IPS-NIHi7 (cell line): ENCODE data around the gene IRGC.

ENCODE experiments used
- DNase-seq: peaks from one replicate; pipeline ENCODE4 v3.0.0; 2012; ENCODE audit warnings: mixed read lengths; ENCODE audit errors: extremely low spot score

The IRGC gene

GRCh38 chr19:43723588-43723987 lies 7.7 kb downstream of the IRGC start:
- no peak for DNase-seq

DNA sequence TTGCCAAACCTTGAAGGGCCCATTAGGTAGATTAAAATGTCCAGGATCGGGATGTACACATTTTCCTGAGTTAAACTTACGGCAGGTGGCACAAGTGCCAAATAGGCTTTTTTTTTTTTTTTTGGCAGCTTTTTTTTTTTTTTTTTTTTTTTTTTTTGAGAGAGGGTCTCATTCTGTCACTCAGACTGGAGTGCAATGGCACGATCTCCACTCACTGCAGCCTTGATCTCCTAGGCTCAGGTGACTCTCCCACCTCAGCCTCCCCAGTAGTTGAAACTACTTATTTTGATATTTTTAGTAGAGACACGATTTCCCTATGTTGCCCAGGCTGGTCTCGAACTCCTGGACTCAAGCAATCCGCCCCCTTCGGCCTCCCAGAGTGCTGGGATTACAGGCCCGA lies 9.0 kb downstream of the IRGC start:
- DNase-seq: no peak

GRCh38 chr19:43725468-43725867 lies 9.6 kb downstream of the IRGC start:
- no peak for DNase-seq

DNA sequence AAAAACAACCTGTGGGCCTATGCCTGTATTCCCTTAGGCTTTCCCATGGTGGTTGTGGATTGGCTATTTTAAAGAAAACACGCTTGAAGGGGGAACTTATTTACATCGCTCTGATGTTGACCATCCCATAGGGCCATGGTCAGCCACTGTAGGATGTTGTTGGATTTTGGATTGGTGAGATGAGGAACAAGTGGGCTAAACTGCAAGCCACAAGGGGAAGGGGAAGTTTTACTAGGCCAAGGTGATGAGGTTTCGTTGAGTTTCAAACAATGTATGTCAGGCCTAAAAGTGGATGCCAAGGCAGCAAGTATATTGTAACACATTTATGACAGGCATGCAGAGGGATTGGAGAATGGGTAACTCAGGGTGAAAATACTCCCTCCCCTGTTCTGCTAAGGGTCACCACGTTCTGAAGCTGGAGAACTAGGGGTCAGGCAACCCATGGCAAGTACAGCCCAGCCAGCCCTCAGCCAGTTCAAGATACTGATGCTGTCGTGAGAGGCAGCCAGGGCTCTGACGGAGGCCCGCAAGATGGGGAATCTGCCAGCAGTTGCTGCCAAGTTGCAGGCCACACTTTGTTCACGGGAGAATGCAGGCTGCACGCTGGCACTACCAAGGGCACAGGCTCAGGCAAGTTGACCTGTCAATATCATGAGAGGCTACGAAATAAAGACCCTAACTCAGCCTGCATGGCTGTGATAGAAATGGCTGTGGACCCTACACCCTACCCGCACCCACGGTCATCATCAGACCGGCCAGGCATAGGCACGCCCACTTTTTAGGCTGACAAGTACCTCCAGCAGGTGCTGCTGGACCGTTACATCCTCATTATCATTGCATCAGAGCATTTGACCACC lies 11.1 kb downstream of the IRGC start:
- no peak for DNase-seq

- DNase-seq: no peak
Observed at GRCh38 chr19:43727593-43727853, 11.6 kb downstream of the IRGC start.

- no peak for DNase-seq
Observed at GRCh38 chr19:43729919-43730318, 14.0 kb downstream of the IRGC start.

DNA sequence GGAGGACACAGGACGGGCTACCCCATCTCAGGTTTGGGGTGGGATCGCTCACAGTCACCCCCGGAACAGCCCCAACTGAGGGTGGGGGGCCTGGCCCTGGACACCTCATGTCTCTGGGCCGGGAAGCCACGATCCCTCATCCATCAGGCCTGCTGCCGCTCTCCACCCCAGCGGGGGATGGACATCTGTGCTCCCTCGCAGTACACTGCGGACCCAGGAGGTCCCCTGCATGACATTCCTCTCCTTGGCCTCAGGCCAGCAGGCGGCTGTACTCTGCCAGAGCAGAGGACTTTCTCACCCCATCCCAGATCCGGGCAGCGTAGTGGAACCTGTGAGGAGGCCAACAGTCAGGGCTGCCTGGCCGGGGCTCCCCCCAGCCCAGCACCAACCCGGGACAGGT lies 15.5 kb downstream of the IRGC start:
- DNase-seq: no peak

DNA sequence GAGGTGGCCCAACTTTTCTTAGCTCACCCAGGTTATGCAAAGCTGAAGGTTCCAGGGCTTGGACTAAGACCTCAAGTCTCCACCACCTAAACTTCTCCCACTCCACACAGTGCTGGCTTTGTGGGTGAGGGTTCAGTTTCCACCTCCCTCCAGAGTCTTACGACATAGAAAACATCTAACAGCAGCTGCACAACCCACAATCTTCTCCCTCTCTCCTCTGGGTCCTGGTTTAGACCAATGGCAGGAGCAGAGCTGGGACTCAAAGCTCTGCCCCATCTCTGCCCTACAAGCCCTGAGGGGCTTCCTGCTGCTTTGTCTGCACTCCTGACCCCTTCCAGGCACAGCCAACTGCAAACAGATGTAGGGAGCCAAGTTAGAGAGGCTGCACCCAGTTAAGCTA lies 16.0 kb downstream of the IRGC start:
- no peak for DNase-seq

- no peak for DNase-seq
Observed at GRCh38 chr19:43735013-43735412, 19.1 kb downstream of the IRGC start.

DNA sequence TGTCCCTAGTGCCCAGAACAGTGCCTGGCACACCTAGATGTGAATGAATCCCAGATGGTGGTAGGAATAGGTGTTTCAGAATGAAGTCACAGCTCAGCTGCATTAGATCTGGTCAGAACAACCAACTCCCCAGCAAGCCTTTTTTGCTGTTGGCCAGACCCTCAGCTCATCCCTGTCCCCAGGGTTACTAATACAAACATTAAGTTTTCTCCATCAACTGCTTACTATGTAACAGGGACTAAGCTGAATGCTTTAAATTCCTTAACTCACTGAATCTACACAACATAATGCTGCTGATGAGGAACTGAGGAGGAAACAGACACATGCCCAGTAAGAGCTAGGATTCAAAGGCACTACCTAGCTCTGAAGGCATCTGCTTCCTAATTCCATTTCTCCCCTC lies 20.1 kb downstream of the IRGC start:
- DNase-seq: no peak

- no peak for DNase-seq
Observed at GRCh38 chr19:43738780-43739211, 22.9 kb downstream of the IRGC start.

DNA sequence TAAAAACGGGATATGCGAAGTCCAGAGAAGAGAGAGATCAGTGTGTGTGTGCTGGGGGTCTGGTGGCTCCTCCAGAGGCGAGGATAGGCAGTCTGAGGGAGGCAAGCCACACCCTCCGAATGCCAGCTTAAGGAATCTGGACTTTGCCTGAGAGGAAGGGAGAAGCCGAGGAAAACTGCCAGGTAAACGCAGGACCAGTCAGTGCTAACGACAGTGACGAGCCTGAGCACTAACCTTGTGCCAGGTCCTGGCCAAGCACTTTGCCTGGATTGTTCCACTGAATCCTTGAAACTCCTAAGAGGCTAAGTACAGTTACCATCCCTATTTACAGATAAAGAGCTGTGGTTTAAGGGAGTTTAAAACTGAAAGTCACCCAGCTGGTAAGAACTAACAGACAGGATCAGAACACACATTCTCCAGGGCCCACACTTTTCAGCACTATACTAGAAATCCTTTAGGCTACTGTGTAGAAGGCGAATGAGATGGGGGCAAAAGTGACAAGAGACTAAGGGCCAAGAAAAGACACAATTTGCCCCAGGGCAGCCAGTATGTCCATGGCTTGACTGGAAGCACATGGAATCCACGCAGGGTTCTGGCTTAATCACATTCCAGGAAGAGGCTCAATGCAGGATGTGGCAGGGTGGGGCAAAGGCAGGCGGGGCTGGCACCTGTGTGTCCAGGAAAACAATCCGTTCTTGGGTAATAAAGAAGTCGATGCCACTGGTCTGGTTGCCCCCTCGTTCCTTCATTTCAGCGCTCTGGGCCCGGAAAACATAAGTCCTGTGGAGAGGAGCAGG lies 23.8 kb downstream of the IRGC start:
- DNase-seq: no peak

DNA sequence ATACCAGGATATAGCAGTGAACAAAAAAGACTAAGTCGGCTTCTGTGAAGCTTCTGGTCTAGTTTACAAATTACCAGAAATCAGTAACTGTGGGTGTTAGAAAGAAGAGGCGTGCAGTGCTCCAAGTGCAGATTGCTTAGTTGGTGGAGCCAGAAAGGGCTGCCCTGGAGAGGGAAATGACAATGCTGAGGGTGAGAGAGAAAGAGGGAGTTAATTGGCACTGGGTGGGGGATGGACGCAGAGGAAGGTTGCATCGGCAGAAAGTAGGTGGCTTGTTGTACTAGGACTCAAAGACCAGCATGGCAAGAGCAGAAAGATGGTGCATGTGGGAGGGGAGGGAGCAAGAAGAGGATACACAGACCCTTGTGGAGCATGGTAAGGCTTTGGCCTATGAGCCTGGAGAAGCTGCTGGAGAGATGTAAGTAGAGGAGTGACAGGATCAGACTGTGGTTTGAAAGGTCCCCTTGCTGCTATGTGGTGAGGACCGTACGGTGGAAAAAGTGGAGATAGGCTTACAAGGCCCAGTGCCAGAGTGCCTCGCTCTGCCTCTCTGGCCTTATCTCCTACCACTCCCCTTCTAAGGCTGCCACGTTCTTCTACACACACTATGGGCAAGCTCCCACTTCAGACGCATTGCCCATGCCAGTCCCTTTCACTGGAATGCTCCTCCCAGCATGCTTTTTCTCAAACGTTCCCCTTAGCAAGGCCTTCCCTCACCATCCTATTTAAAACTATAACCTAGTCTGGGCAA lies 25.4 kb downstream of the IRGC start:
- DNase-seq: no peak

DNA sequence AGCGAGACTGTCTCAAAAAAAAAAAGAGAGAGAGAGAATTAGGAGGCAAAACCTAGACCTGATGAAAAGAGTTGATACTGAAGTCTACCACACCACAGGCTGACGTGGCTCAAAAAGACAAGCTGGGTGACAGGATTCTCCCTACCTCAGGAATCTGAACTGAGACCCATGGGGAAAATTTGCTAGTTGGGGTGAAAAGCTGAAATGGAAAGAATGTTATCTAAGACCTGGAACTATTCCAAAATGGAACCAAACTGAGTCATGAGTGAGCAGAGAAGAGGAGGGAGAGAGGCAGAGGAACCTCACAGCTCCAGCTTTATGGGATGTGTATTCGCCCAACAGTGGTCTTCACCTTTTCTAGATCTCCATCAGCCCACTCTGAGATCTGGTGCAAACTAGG lies 27.2 kb downstream of the IRGC start:
- DNase-seq: no peak

DNA sequence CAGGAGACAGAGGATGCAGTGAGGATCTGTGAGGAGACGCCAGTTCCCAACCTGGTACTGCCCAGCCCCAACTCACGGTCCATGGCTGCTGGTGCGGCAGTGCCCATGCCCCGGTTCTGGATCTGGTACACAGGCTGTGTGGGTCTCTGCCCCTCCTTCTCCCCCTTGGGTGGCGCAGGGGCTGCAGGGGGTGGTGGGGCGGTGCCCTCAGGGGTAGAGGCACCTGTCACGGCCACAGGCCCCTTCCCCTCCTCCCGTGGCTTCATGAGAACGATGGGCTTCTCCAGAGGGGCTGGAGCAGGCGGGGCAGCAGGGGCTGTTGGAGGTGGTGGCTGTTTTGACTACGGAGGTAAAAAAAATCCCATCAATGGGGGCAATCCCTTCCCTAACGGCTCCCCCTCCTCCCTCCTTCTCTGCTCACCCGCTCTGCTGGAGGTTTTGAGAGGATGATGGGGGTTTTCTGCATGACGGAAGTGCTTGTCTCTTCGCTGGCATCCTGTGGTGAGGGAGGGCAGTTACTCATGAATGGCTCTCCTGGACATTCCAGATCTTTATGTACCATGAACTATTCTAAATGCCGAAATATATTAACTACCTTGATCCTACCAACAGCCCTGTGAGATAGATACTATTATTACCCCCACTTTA lies 31.8 kb downstream of the IRGC start:
- DNase-seq: no peak

- no peak for DNase-seq
Observed at GRCh38 chr19:43748205-43748594, 32.3 kb downstream of the IRGC start.

DNA sequence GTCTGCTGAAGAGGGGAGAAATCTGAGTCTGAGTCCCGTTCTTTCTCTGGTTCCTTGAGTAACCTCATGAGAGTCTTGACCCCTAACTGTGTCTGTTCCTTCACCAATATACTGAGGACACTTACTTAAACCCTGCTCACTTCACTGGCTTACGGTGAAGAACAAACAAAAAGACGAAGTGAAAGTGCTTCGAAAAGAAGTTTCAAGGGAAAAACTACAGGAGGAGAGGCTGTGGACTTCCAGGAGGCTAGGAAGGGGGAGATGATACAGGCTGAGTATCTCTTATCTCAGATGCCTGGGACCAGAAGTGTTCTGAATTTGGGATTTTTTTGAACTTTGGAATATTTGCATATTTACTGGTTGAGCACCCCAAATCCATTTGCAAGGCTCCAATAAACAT lies 32.8 kb downstream of the IRGC start:
- no peak for DNase-seq

DNA sequence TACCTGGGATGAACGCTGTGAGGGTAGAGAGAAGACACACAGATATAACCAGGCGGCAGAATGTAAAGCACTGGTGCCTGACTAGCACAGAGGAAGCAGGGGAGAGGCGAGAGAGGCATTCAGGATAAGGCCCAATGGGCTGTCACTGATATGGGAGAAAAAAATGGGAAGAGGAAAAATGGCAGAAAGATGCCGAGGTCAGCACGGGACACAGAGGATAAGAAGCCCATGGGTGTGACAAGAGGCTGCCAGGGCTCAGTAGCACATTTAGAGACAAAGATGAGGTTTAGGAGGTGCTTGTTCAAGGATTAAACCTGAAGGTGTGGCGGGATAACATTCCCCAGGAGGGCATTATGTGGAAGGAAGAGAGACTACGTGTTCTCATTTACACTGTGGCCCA lies 33.3 kb downstream of the IRGC start:
- DNase-seq: no peak

DNA sequence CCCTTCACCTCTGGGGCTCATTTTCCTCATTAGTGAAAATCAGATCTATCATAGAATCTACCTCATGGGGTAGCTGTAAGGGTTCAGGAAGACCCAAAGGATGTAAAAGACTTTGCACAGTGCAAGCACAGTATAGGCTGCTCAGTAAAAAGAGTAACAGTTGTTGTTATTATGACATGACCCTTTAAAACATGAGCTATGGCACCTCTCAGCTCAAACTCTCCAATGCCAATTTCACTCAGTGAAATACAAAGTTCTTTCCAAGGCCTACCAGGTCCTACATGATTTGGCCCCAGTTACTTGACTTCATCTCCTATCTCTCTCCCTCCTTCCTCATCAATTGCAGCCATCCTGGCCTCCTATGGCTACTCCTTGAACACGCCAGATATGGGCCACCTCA lies 34.0 kb downstream of the IRGC start:
- DNase-seq: no peak

DNA sequence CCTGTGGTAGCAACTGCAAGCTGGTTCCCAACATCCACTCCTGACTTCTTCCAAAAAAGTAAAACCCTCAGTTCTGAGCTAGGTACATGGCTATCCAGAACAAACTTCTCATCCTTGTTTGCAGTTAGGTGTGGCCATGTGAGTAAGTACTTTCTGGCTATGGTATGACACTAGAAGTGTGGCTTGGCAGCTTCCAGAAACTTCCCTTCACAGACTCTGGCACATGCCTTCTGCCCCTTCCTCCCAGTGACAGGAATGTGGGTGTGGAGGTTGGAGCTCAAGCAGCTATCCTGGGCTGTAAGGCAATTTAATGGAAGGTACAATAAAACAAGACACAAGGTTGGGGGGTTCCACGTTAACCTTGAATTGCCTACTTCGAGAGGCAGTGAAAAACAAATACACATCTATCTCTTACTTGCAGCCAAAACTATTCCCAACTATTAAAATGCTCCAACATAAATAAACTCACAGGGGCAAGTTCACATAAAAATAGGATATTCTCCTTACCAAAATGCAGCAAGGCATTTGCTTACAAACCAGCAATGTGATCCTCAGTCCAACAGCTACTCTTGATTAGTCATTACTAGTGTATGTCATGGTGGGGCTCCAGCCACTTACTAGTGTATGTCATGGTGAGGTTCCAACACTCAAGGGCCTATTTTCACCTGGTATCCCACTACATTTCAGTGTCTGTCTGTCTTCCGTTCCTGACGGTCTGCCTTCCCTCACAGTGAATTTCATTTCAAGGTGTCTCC lies 35.8 kb downstream of the IRGC start:
- DNase-seq: no peak

DNA sequence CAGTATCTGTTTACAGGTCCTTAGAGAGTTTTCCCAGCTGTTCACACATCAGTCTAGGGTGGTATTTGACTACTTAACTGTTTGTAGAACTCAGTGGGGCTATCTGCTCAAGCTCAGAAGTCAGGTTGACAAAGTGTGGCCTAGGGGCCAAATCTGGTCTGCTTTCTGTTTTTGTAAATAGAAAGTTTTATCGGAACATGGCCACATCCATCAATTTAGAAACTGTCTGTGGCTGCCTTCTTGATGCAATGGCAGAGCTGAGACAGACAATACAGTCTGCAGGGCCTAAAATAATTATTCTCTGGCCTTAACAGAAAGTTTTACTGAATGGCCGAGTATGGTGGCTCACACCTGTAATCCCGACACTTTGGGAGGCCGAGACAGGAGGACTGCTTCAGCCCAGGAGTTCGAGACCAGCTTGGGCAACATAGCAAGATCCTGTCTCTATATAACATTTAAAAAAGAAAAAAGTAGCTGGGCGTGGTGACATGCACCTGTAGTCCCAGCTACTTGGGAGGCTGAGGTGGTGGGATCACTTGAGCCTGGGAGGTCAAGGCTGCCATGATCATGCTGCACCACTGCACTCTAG lies 36.5 kb downstream of the IRGC start:
- DNase-seq: no peak
